GM23248 (cell line): ENCODE data around the gene AURKA. TPM values are rescaled to one million over a fixed set of nuclear protein-coding genes. Genes with fewer than 3 reads are reported as not detected.
"Not testable (repeated sequence)": the region's sequence is repeated elsewhere in the genome, so short reads cannot be mapped to it uniquely, and the experiment has no call there.

Source experiments
- DNase-seq: peaks from one replicate; pipeline ENCODE4 v3.0.0-alpha.2; 2015
- H2AFZ ChIP-seq: fragments of 200-600 bp; sonication (generic); 2 replicates; pipeline ENCODE4 v1.6.1; 2016; ENCODE audit warnings: antibody characterized with exemption
- H3F3A ChIP-seq: fragments of 200-600 bp; sonication (generic); 2 replicates; pipeline ENCODE4 v1.6.1; 2016; ENCODE audit warnings: mild to moderate bottlenecking, antibody characterized with exemption, mixed run types; ENCODE audit not compliant: insufficient read depth
- H3K27ac ChIP-seq: fragments of 200-600 bp; sonication (generic); 2 replicates; pipeline ENCODE4 v1.5.1; 2016; ENCODE audit warnings: mild to moderate bottlenecking
- H3K27me3 ChIP-seq: fragments of 200-600 bp; sonication (generic); replicated peaks from 2 replicates; pipeline ENCODE4 v1.6.1; 2016; ENCODE audit warnings: mild to moderate bottlenecking; ENCODE audit not compliant: insufficient read depth
- H3K36me3 ChIP-seq: fragments of 200-600 bp; sonication (generic); 2 replicates; pipeline ENCODE4 v1.6.1; 2016; ENCODE audit warnings: low read depth, mild to moderate bottlenecking
- H3K4me1 ChIP-seq: fragments of 200-600 bp; sonication (generic); 2 replicates; pipeline ENCODE4 v1.6.1; 2016; ENCODE audit warnings: mild to moderate bottlenecking; ENCODE audit not compliant: insufficient read depth
- H3K4me2 ChIP-seq: fragments of 200-600 bp; sonication (generic); one replicate; pipeline ENCODE4 v1.6.1; 2016; ENCODE audit warnings: mild to moderate bottlenecking; ENCODE audit not compliant: unreplicated experiment
- H3K4me3 ChIP-seq: fragments of 200-600 bp; sonication (generic); 2 replicates; pipeline ENCODE4 v1.5.1; 2016; ENCODE audit warnings: mild to moderate bottlenecking
- H3K79me2 ChIP-seq: fragments of 200-600 bp; sonication (generic); 2 replicates; pipeline ENCODE4 v1.6.1; 2016; ENCODE audit warnings: mild to moderate bottlenecking; ENCODE audit not compliant: insufficient read depth
- H3K9ac ChIP-seq: fragments of 200-600 bp; sonication (generic); 2 replicates; pipeline ENCODE4 v1.6.1; 2016; ENCODE audit warnings: mild to moderate bottlenecking
- H3K9me2 ChIP-seq: fragments of 200-600 bp; sonication (generic); 2 replicates; pipeline ENCODE4 v1.6.1; 2016; ENCODE audit warnings: mixed run types, mild to moderate bottlenecking, moderate library complexity; ENCODE audit not compliant: insufficient read depth
- H3K9me3 ChIP-seq: fragments of 200-600 bp; sonication (generic); one replicate; pipeline ENCODE4 v1.6.1; 2017; ENCODE audit warnings: low read depth
- H4K20me1 ChIP-seq: fragments of 200-600 bp; sonication (generic); 2 replicates; pipeline ENCODE4 v1.6.0; 2016; ENCODE audit not compliant: insufficient read depth
- EZH2 ChIP-seq: fragments of 200-600 bp; sonication (generic); IDR thresholded peaks from 2 replicates; pipeline ENCODE4 v1.6.1; 2018; ENCODE audit warnings: antibody characterized with exemption, mild to moderate bottlenecking; ENCODE audit not compliant: insufficient read depth, poor library complexity, severe bottlenecking
- EZH2phosphoT487 ChIP-seq: fragments of 200-600 bp; sonication (generic); IDR thresholded peaks from 2 replicates; pipeline ENCODE4 v1.6.1; 2018; ENCODE audit warnings: antibody characterized with exemption, moderate library complexity, mild to moderate bottlenecking, low read depth; ENCODE audit not compliant: insufficient read depth
- WGBS, 2 experiments: methylation state at CpG; one replicate each; pipeline ENCODE4 v1.1.6; 2015 to 2017; ENCODE audit warnings: low lambda C conversion rate in 2 of 2, low coverage in 1 of 2; ENCODE audit errors: missing lambda C conversion rate in 2 of 2; 5-methylcytosine and 5-hydroxymethylcytosine counted together
- in situ Hi-C: fragments of 300-500 bp; cut with MboI; formaldehyde crosslinking; loops from 2 replicates; pipeline ENCODE4 v1.15.0; 2020
- polyA plus RNA-seq: library from polyadenylated mRNA; unstranded; fragments of >200 nt; fragmentation: Nextera tagmentation; extraction: Ambion mirVana; gene quantifications from 2 replicates; pipeline ENCODE4 v1.2.1, GENCODE V29; 2016
- total RNA-seq: library from RNA; depleted of rRNA; stranded (reverse); fragments of >200 nt; shearing (Covaris generic); gene quantifications from 2 replicates; pipeline ENCODE4 v1.2.3, GENCODE V29; 2014

Gene AURKA
- total and polyA plus RNA-seq, 2 experiments from 2014 or later = 70.8 to 88.5 TPM

GRCh38 chr20:56411759-56412472, 19.9 kb upstream of the AURKA start, which contains the start of gene CASS4:
TSS of gene CASS4 (plus strand) at chr20:56412260. CDS start at chr20:56412459, 199 bp downstream.
- Histone ChIP-seq H2AFZ (peak within 1 kb of the TSS; percentile 67), H3K4me2 (peak within 1 kb of the TSS; percentile 57), H3F3A (peaks cover 52% of the 10 kb centered on the region), H4K20me1 (no peaks in the 10 kb centered on the region), H3K27ac (peak within 1 kb of the TSS; percentile 88), H3K79me2 (peaks cover 46% of the 10 kb centered on the region), H3K9me2 (no peaks in the 10 kb centered on the region), H3K36me3 (peaks cover 11% of the 10 kb centered on the region), H3K27me3 (no peaks in the 10 kb centered on the region), H3K4me1 (peaks cover 49% of the 10 kb centered on the region), H3K4me3 (peak within 1 kb of the TSS; percentile 59), H3K9ac (peak within 1 kb of the TSS; percentile 59), H3K9me3 (no peaks in the 10 kb centered on the region)
- in situ Hi-C loops = no loop called here
- no peak for TF ChIP-seq EZH2
- TF ChIP-seq EZH2phosphoT487 = no peak
- DNase-seq = peak; percentile 76
- 40 to 42% methylated on average over 10 of the region's 10 CpGs for WGBS, 2 experiments

GRCh38 chr20:56411287-56411686, 19.3 kb upstream of the AURKA start:
- H3K4me3 ChIP-seq, in situ Hi-C loops, H3K27me3 ChIP-seq, H4K20me1 ChIP-seq, H3K9me3 ChIP-seq, H3K9me2 ChIP-seq, DNase-seq, H3K9ac ChIP-seq: not testable (repeated sequence)
- Histone ChIP-seq H3K27ac (peak overlapping the region; percentile 88), H3K4me1 (peaks cover 47% of the 10 kb centered on the region), H3K36me3 (peaks cover 17% of the 10 kb centered on the region), H3K4me2 (peak overlapping the region; percentile 57), H3F3A (peaks cover 45% of the 10 kb centered on the region), H2AFZ (peak overlapping the region; percentile 67; the same call in 1 of the 2 replicates), H3K79me2 (peaks cover 46% of the 10 kb centered on the region)
- WGBS, 2 experiments = 98 to 100% methylated on average over 5 to 7 of the region's 7 CpGs

- H3K27ac ChIP-seq = 0 out of 2 replicates have a peak overlapping the region, but pooled peaks have one; percentile 1
- peaks cover 30% of the 10 kb centered on the region for H3K36me3 ChIP-seq
- peaks cover 36% of the 10 kb centered on the region for H3K4me1 ChIP-seq
- no peak overlapping the region for H2AFZ ChIP-seq
- DNase-seq = no peak
- no peak overlapping the region for H3K4me3 ChIP-seq
- no peaks in the 10 kb centered on the region for H3K27me3 ChIP-seq
- TF ChIP-seq EZH2phosphoT487 (no peak), EZH2 (no peak)
- 58 to 73% methylated on average over 1 of the region's 1 CpG for WGBS, 2 experiments
- in situ Hi-C loops = no loop called here
- H3F3A ChIP-seq = peaks cover 37% of the 10 kb centered on the region
- H3K9ac ChIP-seq = no peak overlapping the region
- H3K9me2 ChIP-seq = no peaks in the 10 kb centered on the region
- H3K79me2 ChIP-seq = peaks cover 48% of the 10 kb centered on the region
- no peaks in the 10 kb centered on the region for H3K9me3 ChIP-seq
- no peaks in the 10 kb centered on the region for H4K20me1 ChIP-seq
- no peak overlapping the region for H3K4me2 ChIP-seq
Measured at GRCh38 chr20:56409956-56410355, 17.9 kb upstream of the AURKA start.

- H4K20me1 ChIP-seq = no peaks in the 10 kb centered on the region
- TF ChIP-seq EZH2phosphoT487 (no peak), EZH2 (no peak)
- H3K4me3 ChIP-seq = no peak overlapping the region
- no peaks in the 10 kb centered on the region for H3K9me2 ChIP-seq
- H3K79me2 ChIP-seq = peaks cover 50% of the 10 kb centered on the region
- no peak overlapping the region for H3K4me2 ChIP-seq
- H3K27ac ChIP-seq = 0 out of 2 replicates have a peak overlapping the region, but pooled peaks have one; percentile 1
- H3K9ac ChIP-seq = no peak overlapping the region
- peaks cover 32% of the 10 kb centered on the region for H3K4me1 ChIP-seq
- WGBS, 2 experiments = 87 to 93% methylated on average over 5 of the region's 5 CpGs
- peak; percentile 26 for DNase-seq
- no peak overlapping the region for H2AFZ ChIP-seq
- H3K9me3 ChIP-seq = no peaks in the 10 kb centered on the region
- in situ Hi-C loops = no loop called here
- H3K27me3 ChIP-seq = no peaks in the 10 kb centered on the region
- peaks cover 34% of the 10 kb centered on the region for H3F3A ChIP-seq
- H3K36me3 ChIP-seq = peaks cover 33% of the 10 kb centered on the region
Measured at GRCh38 chr20:56409521-56409920, 17.5 kb upstream of the AURKA start.
